MM.1S (cell line): ENCODE data around the gene KCNIP3.

Experiments
- DNase-seq: peaks from one replicate; pipeline ENCODE4 v3.0.0-alpha.2; 2015
- H2AFZ ChIP-seq: fragments of 300-600 bp; sonication (generic); 2 replicates; pipeline ENCODE4 v1.6.0; 2016; ENCODE audit warnings: antibody characterized with exemption, low read length
- H3F3A ChIP-seq: fragments of 300-600 bp; sonication (generic); 2 replicates; pipeline ENCODE4 v1.6.1; 2016; ENCODE audit warnings: mild to moderate bottlenecking, antibody characterized with exemption, low read length, moderate library complexity, mixed read lengths; ENCODE audit not compliant: insufficient read depth
- H3K27ac ChIP-seq: fragments of 300-600 bp; sonication (generic); 2 replicates; pipeline ENCODE4 v1.5.1; 2016; ENCODE audit warnings: mild to moderate bottlenecking, low read length
- H3K27me3 ChIP-seq: fragments of 300-600 bp; sonication (generic); replicated peaks from 2 replicates; pipeline ENCODE4 v1.6.0; 2016; ENCODE audit warnings: low read length; ENCODE audit not compliant: insufficient read depth
- H3K36me3 ChIP-seq: fragments of 300-600 bp; sonication (generic); replicated peaks from 2 replicates; pipeline ENCODE4 v1.6.1; 2016; ENCODE audit warnings: mild to moderate bottlenecking, low read length, mixed read lengths; ENCODE audit not compliant: insufficient read depth
- H3K4me1 ChIP-seq: fragments of 300-600 bp; sonication (generic); 2 replicates; pipeline ENCODE4 v1.6.1; 2016; ENCODE audit warnings: low read length, mixed read lengths
- H3K4me2 ChIP-seq: fragments of 300-600 bp; sonication (generic); 2 replicates; pipeline ENCODE4 v1.6.0; 2016; ENCODE audit warnings: low read depth, low read length
- H3K4me3 ChIP-seq: fragments of 300-600 bp; sonication (generic); 2 replicates; pipeline ENCODE4 v1.5.1; 2016; ENCODE audit warnings: low read length, mixed read lengths
- H3K79me2 ChIP-seq: fragments of 300-600 bp; sonication (generic); 2 replicates; pipeline ENCODE4 v1.6.1; 2016; ENCODE audit warnings: mixed run types, low read length, mixed read lengths
- H3K9ac ChIP-seq: fragments of 300-600 bp; sonication (generic); 2 replicates; pipeline ENCODE4 v1.6.1; 2016; ENCODE audit warnings: low read length, mixed read lengths
- H3K9me2 ChIP-seq: fragments of 300-600 bp; sonication (generic); replicated peaks from 2 replicates; pipeline ENCODE4 v1.6.1; 2016; ENCODE audit warnings: mild to moderate bottlenecking, low read length, mixed read lengths; ENCODE audit not compliant: insufficient read depth
- H3K9me3 ChIP-seq: fragments of 300-600 bp; sonication (generic); replicated peaks from 2 replicates; pipeline ENCODE4 v1.6.1; 2016; ENCODE audit warnings: mild to moderate bottlenecking, low read length, mixed read lengths; ENCODE audit not compliant: insufficient read depth
- H4K20me1 ChIP-seq: fragments of 300-600 bp; sonication (generic); 2 replicates; pipeline ENCODE4 v1.6.1; 2016; ENCODE audit warnings: mild to moderate bottlenecking, low read length, moderate library complexity, mixed read lengths; ENCODE audit not compliant: insufficient read depth
- EZH2 ChIP-seq: fragments of 300-600 bp; sonication (generic); optimal IDR thresholded peaks from 2 replicates; pipeline ENCODE3; 2017; ENCODE audit warnings: low read depth, mild to moderate bottlenecking, antibody characterized with exemption, low read length, mixed read lengths
- EZH2phosphoT487 ChIP-seq: fragments of 300-600 bp; sonication (generic); IDR thresholded peaks from 2 replicates; pipeline ENCODE4 v1.6.1; 2018; ENCODE audit warnings: antibody characterized with exemption, low read length
- TF ChIP-seq, protein P1 (sequence below): fragments of 300-600 bp; sonication (generic); IDR thresholded peaks from 2 replicates; pipeline ENCODE4 v1.5.1; 2016; ENCODE audit warnings: antibody characterized with exemption, low read length, mixed read lengths

KCNIP3 gene

DNA sequence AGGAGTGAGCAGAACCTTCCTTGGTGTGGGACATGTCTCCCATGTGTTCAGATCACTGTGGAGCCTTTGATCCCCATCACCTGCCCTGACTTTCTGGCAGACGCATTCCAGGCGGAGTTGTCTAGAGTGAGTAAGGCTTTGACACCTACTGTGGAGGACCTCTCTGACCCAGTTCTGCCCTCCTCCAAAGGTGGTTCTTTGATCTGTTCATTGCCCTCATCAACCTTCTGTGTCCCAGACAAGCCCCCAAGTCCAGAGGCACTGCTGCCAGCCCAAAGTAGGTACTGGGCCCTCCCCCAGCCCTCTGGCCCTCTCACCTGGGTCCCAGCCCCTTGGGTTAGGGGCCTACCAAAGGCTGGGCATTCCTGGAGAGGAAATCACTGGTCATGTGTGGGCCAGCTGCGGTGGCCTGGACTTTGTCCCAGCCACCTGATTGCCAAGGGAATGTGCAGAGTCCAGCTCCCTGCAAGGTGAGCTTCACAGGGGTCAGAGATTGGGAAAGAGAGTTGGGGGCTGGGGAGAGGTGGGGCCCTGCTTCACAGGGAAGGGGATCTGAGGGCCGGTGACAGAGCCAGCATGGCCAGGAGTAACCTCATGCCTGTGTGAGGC is 93.2 kb downstream of the KCNIP3 start:
- Histone ChIP-seq H3K27ac (no peak overlapping the region), H3K9ac (no peak overlapping the region), H3K9me3 (no peaks in the 10 kb centered on the region), H2AFZ (no peak overlapping the region), H4K20me1 (no peaks in the 10 kb centered on the region), H3K4me2 (no peak overlapping the region), H3K79me2 (no peaks in the 10 kb centered on the region), H3K4me3 (no peak overlapping the region), H3K9me2 (no peaks in the 10 kb centered on the region), H3F3A (no peaks in the 10 kb centered on the region), H3K27me3 (peaks cover 7% of the 10 kb centered on the region; the same call in 1 of the 2 replicates), H3K4me1 (no peaks in the 10 kb centered on the region), H3K36me3 (no peaks in the 10 kb centered on the region)
- no peak for DNase-seq
- TF ChIP-seq EZH2, result no peak
- TF ChIP-seq, protein P1, sequence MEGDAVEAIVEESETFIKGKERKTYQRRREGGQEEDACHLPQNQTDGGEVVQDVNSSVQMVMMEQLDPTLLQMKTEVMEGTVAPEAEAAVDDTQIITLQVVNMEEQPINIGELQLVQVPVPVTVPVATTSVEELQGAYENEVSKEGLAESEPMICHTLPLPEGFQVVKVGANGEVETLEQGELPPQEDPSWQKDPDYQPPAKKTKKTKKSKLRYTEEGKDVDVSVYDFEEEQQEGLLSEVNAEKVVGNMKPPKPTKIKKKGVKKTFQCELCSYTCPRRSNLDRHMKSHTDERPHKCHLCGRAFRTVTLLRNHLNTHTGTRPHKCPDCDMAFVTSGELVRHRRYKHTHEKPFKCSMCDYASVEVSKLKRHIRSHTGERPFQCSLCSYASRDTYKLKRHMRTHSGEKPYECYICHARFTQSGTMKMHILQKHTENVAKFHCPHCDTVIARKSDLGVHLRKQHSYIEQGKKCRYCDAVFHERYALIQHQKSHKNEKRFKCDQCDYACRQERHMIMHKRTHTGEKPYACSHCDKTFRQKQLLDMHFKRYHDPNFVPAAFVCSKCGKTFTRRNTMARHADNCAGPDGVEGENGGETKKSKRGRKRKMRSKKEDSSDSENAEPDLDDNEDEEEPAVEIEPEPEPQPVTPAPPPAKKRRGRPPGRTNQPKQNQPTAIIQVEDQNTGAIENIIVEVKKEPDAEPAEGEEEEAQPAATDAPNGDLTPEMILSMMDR, result no peak
- TF ChIP-seq EZH2phosphoT487, result no peak

DNA sequence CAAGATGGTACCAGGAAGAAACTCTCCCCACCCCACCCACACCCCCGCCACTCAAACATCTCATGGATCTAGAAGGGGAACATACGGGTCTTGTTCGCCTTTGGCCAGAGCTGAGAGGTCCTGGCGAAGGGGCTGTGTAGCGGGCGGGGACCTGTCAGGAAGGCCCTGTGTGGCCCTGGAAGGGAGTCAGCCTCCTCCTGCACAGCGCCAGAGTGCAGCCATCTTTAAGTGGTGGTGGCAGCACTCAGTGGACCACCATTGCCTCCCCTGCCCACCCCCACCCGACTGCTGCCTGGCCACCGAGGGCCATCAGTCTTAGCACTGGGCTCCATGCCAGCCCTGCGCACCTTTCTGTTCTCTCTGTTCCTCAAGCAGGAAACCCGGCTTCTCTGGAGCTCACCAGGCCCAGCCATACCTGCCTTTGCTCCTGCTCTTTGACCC is 93.8 kb downstream of the KCNIP3 start:
- Histone ChIP-seq H4K20me1 (no peaks in the 10 kb centered on the region), H3K9me2 (no peaks in the 10 kb centered on the region), H3K4me1 (no peaks in the 10 kb centered on the region), H3K9ac (no peak overlapping the region), H3K4me2 (no peak overlapping the region), H3K79me2 (no peaks in the 10 kb centered on the region), H3K27me3 (peaks cover 7% of the 10 kb centered on the region; the same call in 1 of the 2 replicates), H3K4me3 (no peak overlapping the region), H3F3A (no peaks in the 10 kb centered on the region), H3K9me3 (no peaks in the 10 kb centered on the region), H2AFZ (no peak overlapping the region), H3K36me3 (no peaks in the 10 kb centered on the region), H3K27ac (no peak overlapping the region)
- no peak for DNase-seq
- TF ChIP-seq EZH2 (no peak), EZH2phosphoT487 (no peak)
- TF ChIP-seq, protein P1, result no peak

DNA sequence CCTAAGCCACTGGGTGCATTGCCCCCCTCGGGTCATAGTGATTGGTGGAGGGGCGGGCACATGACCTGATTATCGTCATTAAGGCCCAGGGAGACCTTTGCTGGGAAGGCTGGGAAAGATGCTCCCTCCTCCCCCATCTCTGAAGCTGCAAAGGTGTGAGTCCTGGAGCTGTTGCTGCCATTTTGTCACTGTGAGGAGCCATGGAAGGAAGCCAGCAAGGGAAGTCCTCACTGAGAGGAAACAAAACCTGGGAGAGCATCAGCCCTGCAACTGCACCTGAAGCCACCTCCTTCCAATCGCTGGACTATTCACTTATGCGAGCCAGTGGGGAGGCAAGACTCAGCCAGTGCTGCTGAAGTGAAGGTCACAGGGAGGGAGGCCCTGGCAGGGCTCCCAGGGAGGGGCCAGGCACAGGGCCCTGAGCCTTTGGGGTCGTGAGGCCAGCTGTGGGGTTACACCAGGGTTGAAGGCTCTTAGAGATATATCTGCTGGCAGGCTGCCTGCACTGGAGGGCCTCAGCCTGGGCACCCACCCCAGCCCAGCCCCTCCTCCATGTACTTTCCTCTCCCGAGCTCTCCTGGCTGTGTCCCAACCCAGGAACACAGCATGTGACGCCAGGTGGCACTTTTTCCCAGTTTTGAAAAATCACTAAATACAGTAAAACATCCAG is 94.6 kb downstream of the KCNIP3 start:
- Histone ChIP-seq H3K27ac (no peak overlapping the region), H3K4me2 (no peak overlapping the region), H2AFZ (no peak overlapping the region), H3K9me2 (no peaks in the 10 kb centered on the region), H4K20me1 (no peaks in the 10 kb centered on the region), H3K4me1 (no peaks in the 10 kb centered on the region), H3K9me3 (no peaks in the 10 kb centered on the region), H3F3A (no peaks in the 10 kb centered on the region), H3K36me3 (no peaks in the 10 kb centered on the region), H3K27me3 (no peaks in the 10 kb centered on the region; the same call in 1 of the 2 replicates), H3K9ac (no peak overlapping the region), H3K79me2 (no peaks in the 10 kb centered on the region), H3K4me3 (no peak overlapping the region)
- no peak for DNase-seq
- TF ChIP-seq, protein P1, result no peak
- TF ChIP-seq EZH2, result no peak
- TF ChIP-seq EZH2phosphoT487, result no peak
